Medulla oblongata (tissue), 1 donor: ENCODE results near the gene UNC93B1.
"Not testable (repeated sequence)": the region's sequence is repeated elsewhere in the genome, so short reads cannot be mapped to it uniquely, and the experiment has no call there.

ENCODE experiments used
- DNase-seq: peaks from one replicate; pipeline ENCODE4 v3.0.0-alpha.2; 2015; ENCODE audit errors: extremely low spot score

The UNC93B1 gene

GRCh38 chr11:68010090-68011041 is 6.5 kb upstream of the UNC93B1 start, which contains the start of gene ALDH3B1:
ALDH3B1 (plus strand) TSS chr11:68010327; CDS start chr11:68015298, 4,971 bp downstream.
- peak; percentile 88 for DNase-seq

- DNase-seq = peak; percentile 27
These were observed 5.6 kb upstream of the UNC93B1 start for GRCh38 chr11:68009391-68010089.

- DNase-seq = peak; percentile 39
These were observed 4.8 kb upstream of the UNC93B1 start for GRCh38 chr11:68008381-68009337.

GRCh38 chr11:68007498-68008380 is 3.8 kb upstream of the UNC93B1 start:
- DNase-seq = no peak

- no peak for DNase-seq
These were observed 2.8 kb upstream of the UNC93B1 start for GRCh38 chr11:68006606-68007166.

GRCh38 chr11:68004551-68005335 is 846 bp upstream of the UNC93B1 start:
- no peak for DNase-seq

GRCh38 chr11:68002938-68003845 is 705 bp downstream of the UNC93B1 start:
- no peak for DNase-seq

GRCh38 chr11:68002575-68002937 is 1.3 kb downstream of the UNC93B1 start:
- DNase-seq = peak; percentile 36

- no peak for DNase-seq
These were observed 4.2 kb downstream of the UNC93B1 start for GRCh38 chr11:67999704-68000103.

GRCh38 chr11:67999201-67999629 is 4.7 kb downstream of the UNC93B1 start:
- no peak for DNase-seq

GRCh38 chr11:67998150-67999045 is 5.5 kb downstream of the UNC93B1 start:
- DNase-seq = no peak

GRCh38 chr11:67997475-67997921 is 6.4 kb downstream of the UNC93B1 start:
- no peak for DNase-seq

- no peak for DNase-seq
These were observed 7.0 kb downstream of the UNC93B1 start for GRCh38 chr11:67996622-67997474.

GRCh38 chr11:67996051-67996450 is 7.8 kb downstream of the UNC93B1 start:
- DNase-seq = no peak

- DNase-seq = not testable (repeated sequence)
These were observed 8.3 kb downstream of the UNC93B1 start for GRCh38 chr11:67995579-67995978.

- not testable (repeated sequence) for DNase-seq
These were observed 8.8 kb downstream of the UNC93B1 start for GRCh38 chr11:67995129-67995528.
